OCI-LY1 (cell line): ENCODE results near the gene CA12.
A peak's percentile ranks its signal among the peaks of the same experiment; 100 is the strongest.

Experiments
- H2AFZ ChIP-seq: fragments of 200-600 bp; sonication (generic), shearing (Covaris generic); 2 replicates; pipeline ENCODE4 v1.6.0; 2014; ENCODE audit warnings: antibody characterized with exemption, mild to moderate bottlenecking, low read length
- H3F3A ChIP-seq: fragments of 200-600 bp; sonication (generic), shearing (Covaris generic); 2 replicates; pipeline ENCODE4 v1.6.0; 2014; ENCODE audit warnings: mild to moderate bottlenecking, antibody characterized with exemption, low read length, moderate library complexity; ENCODE audit not compliant: insufficient read depth
- H3K27ac ChIP-seq: fragments of 200-600 bp; sonication (generic); 2 replicates; pipeline ENCODE4 v1.5.1; 2014; ENCODE audit warnings: low read length, mixed run types, mild to moderate bottlenecking, low read depth; ENCODE audit not compliant: poor library complexity, severe bottlenecking
- H3K27me3 ChIP-seq: fragments of 200-600 bp; sonication (generic); 2 replicates; pipeline ENCODE4 v1.6.0; 2014; ENCODE audit warnings: antibody characterized with exemption, mild to moderate bottlenecking, low read length, moderate library complexity; ENCODE audit not compliant: insufficient read depth
- H3K36me3 ChIP-seq: fragments of 200-600 bp; sonication (generic); 2 replicates; pipeline ENCODE4 v1.6.1; 2014; ENCODE audit warnings: mild to moderate bottlenecking, antibody characterized with exemption, low read length, moderate library complexity, mixed read lengths; ENCODE audit not compliant: insufficient read depth
- H3K4me1 ChIP-seq: fragments of 200-600 bp; sonication (generic); 2 replicates; pipeline ENCODE4 v1.5.1; 2014; ENCODE audit warnings: mild to moderate bottlenecking, low read length, moderate library complexity; ENCODE audit not compliant: insufficient read depth, severe bottlenecking
- H3K4me2 ChIP-seq: fragments of 200-600 bp; sonication (generic), shearing (Covaris generic); 2 replicates; pipeline ENCODE4 v1.6.1; 2014; ENCODE audit warnings: low read length
- H3K4me3 ChIP-seq: fragments of 200-600 bp; sonication (generic); 2 replicates; pipeline ENCODE4 v1.5.1; 2014; ENCODE audit warnings: low read length, low read depth, mild to moderate bottlenecking, mixed read lengths; ENCODE audit not compliant: poor library complexity, severe bottlenecking
- H3K79me2 ChIP-seq: fragments of 200-600 bp; shearing (Covaris generic); 2 replicates; pipeline ENCODE4 v1.6.1; 2016; ENCODE audit warnings: mixed run types, low read length, mixed read lengths; ENCODE audit not compliant: insufficient read depth
- H3K9ac ChIP-seq: fragments of 200-600 bp; sonication (generic), shearing (Covaris generic); 2 replicates; pipeline ENCODE4 v1.6.1; 2014; ENCODE audit warnings: mild to moderate bottlenecking, low read length, mixed read lengths
- H3K9me2 ChIP-seq: fragments of 200-600 bp; sonication (generic), shearing (Covaris generic); 2 replicates; pipeline ENCODE4 v1.6.1; 2014; ENCODE audit warnings: low read depth, mild to moderate bottlenecking, low read length, mixed read lengths
- H3K9me3 ChIP-seq: fragments of 200-600 bp; shearing (Covaris generic); 2 replicates; pipeline ENCODE4 v1.6.1; 2014; ENCODE audit warnings: low read length, mixed read lengths
- H4K20me1 ChIP-seq: fragments of 200-600 bp; sonication (generic), shearing (Covaris generic); 2 replicates; pipeline ENCODE4 v1.6.0; 2016; ENCODE audit warnings: mild to moderate bottlenecking, low read length; ENCODE audit not compliant: insufficient read depth
- EZH2 ChIP-seq: fragments of 200-600 bp; sonication (generic), shearing (Covaris generic); IDR thresholded peaks from 2 replicates; pipeline ENCODE4 v1.8.0; 2017; ENCODE audit warnings: borderline replicate concordance, mixed run types, mild to moderate bottlenecking, antibody characterized with exemption, low read length, moderate library complexity, mixed read lengths
- TF ChIP-seq, protein P1 (sequence below): fragments of 200-600 bp; sonication (generic), shearing (Covaris generic); IDR thresholded peaks from 2 replicates; pipeline ENCODE4 v1.5.1; 2017; ENCODE audit warnings: mild to moderate bottlenecking, antibody characterized with exemption, low read length, moderate library complexity, mixed read lengths

Gene CA12

DNA sequence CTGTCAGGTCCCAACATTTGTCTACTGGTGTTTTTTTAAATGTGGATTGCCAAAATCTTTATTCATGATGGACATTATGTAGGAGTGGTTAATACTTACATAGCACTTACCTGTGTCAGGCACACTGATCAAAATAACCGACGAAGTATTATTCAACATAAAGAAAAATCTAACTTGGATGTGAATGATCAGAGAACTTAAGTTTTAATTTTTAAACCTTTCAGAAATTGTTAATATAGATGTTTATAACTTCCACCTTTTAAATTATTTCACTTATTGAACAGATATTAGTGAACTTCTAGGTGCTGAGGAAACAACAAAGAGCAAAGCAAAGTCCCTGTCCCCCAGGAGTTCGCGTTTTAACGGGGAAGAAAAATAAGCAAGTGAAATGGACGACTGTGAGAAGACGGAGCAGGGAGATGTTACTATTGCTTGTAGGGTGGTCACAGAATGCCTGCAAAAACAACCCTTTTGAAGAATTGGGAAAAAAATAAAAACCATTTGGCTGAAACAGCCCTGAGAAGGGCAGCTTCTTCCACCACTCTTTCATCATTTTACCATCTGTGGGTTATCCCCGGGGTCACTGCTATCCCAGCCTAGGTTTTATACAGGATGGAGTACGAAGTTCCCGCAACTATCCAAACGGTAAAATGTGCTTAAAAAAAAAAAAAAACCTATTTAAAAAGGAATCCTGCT, 105.2 kb downstream of the CA12 start:
- Histone ChIP-seq H3K4me1 (peaks cover 19% of the 10 kb centered on the region), H3K9me2 (no peaks in the 10 kb centered on the region), H3K36me3 (peaks cover 17% of the 10 kb centered on the region; the same call in 1 of the 2 replicates), H3K27me3 (no peaks in the 10 kb centered on the region), H3F3A (0 out of 2 replicates have a peak, but pooled peaks cover 3% of the 10 kb centered on the region), H3K9me3 (no peaks in the 10 kb centered on the region), H2AFZ (peak overlapping the region; percentile 39; the same call in 1 of the 2 replicates), H4K20me1 (no peaks in the 10 kb centered on the region), H3K4me2 (peak overlapping the region; percentile 79), H3K4me3 (peak overlapping the region; percentile 67), H3K9ac (peak overlapping the region; percentile 74), H3K27ac (peak overlapping the region; percentile 21), H3K79me2 (no peaks in the 10 kb centered on the region)
- TF ChIP-seq EZH2: no peak
- TF ChIP-seq, protein P1, sequence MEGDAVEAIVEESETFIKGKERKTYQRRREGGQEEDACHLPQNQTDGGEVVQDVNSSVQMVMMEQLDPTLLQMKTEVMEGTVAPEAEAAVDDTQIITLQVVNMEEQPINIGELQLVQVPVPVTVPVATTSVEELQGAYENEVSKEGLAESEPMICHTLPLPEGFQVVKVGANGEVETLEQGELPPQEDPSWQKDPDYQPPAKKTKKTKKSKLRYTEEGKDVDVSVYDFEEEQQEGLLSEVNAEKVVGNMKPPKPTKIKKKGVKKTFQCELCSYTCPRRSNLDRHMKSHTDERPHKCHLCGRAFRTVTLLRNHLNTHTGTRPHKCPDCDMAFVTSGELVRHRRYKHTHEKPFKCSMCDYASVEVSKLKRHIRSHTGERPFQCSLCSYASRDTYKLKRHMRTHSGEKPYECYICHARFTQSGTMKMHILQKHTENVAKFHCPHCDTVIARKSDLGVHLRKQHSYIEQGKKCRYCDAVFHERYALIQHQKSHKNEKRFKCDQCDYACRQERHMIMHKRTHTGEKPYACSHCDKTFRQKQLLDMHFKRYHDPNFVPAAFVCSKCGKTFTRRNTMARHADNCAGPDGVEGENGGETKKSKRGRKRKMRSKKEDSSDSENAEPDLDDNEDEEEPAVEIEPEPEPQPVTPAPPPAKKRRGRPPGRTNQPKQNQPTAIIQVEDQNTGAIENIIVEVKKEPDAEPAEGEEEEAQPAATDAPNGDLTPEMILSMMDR: no peak

DNA sequence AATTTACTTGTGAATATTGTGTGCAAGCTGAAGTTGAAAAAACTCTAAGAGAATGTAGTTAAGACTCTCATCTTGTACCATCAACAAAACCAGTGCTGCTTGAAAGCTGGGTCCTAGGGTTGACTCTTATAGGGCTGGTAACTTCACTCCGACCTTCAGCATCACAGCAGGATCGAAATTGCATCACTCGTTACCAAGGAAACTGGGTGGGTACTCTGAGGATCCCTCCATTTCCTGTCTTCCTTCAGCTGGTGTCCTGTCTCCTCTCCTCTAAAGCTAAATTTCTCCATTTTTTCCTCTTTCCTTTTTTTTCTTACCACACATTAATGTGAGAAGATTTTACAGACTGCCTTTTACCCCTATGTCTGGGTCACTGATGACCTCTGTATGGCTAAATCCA, 107.2 kb downstream of the CA12 start:
- Histone ChIP-seq H3K36me3 (peaks cover 4% of the 10 kb centered on the region; the same call in 1 of the 2 replicates), H3K9ac (no peak overlapping the region), H3F3A (no peaks in the 10 kb centered on the region), H3K79me2 (no peaks in the 10 kb centered on the region), H3K9me2 (no peaks in the 10 kb centered on the region), H2AFZ (no peak overlapping the region), H3K4me2 (no peak overlapping the region), H3K4me3 (no peak overlapping the region), H3K27ac (no peak overlapping the region), H4K20me1 (no peaks in the 10 kb centered on the region), H3K9me3 (no peaks in the 10 kb centered on the region), H3K27me3 (no peaks in the 10 kb centered on the region), H3K4me1 (peaks cover 19% of the 10 kb centered on the region)
- TF ChIP-seq, protein P1: no peak
- no peak for TF ChIP-seq EZH2
